Measurements from ENCODE around the gene EIF5A2.

Gene EIF5A2

DNA sequence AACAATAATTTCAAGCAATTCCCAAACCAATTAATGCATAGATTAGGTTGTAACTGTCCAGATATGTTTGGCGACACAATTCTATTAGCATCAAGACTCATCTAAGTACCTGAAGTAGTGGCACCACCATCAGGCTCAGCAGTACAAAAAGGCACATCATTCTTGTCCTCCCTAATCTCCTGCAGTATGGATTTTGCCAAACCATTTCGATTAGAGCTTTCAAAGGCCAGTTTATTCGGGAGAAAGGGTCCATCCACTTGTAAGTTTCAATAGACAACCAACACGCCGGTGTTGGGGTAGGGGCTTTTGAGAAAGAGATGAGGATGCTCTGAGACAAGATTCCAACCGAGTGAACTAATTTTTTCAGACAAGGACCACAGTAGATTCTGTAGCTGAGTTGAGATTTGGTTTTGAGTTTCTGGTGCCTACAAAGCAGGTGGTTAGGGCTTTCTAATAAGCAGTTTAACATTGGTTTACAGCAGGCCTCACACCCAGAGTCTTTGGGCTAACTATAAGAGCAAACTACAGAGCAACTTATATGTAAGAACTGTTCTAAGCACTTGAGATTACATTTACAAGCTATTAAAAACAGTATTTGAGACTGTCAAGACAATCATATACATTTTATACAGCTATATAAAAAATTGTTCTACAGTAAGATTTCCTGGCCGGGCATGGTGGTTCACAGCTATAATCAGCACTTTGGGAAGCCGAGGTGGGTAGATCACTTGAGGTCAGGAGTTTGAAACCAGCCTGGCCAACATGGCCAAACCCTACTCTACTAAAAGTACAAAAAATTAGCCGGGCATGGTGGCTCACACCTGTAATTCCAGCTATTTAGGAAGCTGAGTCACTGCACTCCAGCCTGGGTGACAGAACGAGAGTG lies 43.0 kb downstream of the EIF5A2 start:
- no peak overlapping the region for H3K4me3 ChIP-seq (replicated peaks; ENCODE audit: low read depth, low read length)
- no peak for DNase-seq (ENCODE audit: low read depth)
- TF ChIP-seq, protein P1, sequence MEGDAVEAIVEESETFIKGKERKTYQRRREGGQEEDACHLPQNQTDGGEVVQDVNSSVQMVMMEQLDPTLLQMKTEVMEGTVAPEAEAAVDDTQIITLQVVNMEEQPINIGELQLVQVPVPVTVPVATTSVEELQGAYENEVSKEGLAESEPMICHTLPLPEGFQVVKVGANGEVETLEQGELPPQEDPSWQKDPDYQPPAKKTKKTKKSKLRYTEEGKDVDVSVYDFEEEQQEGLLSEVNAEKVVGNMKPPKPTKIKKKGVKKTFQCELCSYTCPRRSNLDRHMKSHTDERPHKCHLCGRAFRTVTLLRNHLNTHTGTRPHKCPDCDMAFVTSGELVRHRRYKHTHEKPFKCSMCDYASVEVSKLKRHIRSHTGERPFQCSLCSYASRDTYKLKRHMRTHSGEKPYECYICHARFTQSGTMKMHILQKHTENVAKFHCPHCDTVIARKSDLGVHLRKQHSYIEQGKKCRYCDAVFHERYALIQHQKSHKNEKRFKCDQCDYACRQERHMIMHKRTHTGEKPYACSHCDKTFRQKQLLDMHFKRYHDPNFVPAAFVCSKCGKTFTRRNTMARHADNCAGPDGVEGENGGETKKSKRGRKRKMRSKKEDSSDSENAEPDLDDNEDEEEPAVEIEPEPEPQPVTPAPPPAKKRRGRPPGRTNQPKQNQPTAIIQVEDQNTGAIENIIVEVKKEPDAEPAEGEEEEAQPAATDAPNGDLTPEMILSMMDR (IDR thresholded peaks at IDR 0.05; ENCODE audit: low read length, missing control alignments) = no peak

DNA sequence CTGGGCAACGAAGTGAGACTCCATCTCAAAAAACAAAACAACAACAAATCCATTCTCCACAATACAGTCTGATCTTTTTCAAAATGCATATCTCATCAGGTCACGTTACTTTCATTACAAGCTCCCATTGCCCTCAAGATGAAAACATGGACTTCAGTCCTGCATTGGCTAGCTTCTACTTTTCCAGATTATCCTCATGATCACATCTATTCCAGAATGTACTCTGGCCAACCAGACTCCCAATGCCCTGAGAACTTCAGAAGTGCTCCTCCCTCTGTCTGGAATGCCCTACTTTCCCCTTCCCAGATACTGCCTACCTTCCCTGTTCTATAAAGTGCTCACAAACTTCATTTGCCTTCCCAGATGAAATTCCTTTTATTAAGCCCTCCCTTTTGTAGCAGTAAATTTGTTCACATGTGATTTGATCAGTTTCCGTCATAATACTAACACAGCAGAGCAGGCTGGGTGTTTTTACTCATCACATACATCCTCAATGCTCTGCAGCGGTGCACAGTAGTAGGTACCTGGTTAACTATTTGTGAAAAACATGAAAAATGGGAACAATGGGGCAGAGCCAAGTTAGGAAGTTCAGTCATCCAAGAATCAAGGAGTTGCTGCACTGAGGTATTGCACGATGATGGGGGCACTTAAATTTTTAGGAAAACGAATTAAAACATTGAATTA lies 43.8 kb downstream of the EIF5A2 start:
- DNase-seq (ENCODE audit: low read depth) = no peak
- TF ChIP-seq, protein P1 (IDR thresholded peaks at IDR 0.05; ENCODE audit: low read length, missing control alignments) = no peak
- H3K4me3 ChIP-seq (replicated peaks; ENCODE audit: low read depth, low read length) = no peak overlapping the region

DNA sequence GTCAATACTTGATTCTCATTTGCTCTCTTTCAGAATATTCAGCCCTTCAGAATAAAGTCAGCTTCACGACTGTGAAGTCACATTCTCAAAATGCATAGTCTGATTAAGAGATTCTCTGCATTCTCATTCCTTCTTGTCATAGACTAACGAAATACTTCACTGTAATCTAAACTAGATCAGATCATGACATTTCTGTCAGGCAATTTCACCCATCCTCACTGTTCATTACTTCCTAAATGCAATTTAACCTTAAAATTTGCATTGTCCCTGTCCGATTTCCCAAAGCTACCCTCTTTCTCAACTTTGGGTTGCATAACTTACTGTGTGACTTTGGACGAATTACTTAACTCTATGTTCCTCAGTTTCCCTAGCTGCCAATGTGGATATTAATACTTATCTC lies 44.6 kb downstream of the EIF5A2 start:
- DNase-seq (ENCODE audit: low read depth) = no peak
- H3K4me3 ChIP-seq (replicated peaks; ENCODE audit: low read depth, low read length) = no peak overlapping the region
- TF ChIP-seq, protein P1 (IDR thresholded peaks at IDR 0.05; ENCODE audit: low read length, missing control alignments) = no peak

DNA sequence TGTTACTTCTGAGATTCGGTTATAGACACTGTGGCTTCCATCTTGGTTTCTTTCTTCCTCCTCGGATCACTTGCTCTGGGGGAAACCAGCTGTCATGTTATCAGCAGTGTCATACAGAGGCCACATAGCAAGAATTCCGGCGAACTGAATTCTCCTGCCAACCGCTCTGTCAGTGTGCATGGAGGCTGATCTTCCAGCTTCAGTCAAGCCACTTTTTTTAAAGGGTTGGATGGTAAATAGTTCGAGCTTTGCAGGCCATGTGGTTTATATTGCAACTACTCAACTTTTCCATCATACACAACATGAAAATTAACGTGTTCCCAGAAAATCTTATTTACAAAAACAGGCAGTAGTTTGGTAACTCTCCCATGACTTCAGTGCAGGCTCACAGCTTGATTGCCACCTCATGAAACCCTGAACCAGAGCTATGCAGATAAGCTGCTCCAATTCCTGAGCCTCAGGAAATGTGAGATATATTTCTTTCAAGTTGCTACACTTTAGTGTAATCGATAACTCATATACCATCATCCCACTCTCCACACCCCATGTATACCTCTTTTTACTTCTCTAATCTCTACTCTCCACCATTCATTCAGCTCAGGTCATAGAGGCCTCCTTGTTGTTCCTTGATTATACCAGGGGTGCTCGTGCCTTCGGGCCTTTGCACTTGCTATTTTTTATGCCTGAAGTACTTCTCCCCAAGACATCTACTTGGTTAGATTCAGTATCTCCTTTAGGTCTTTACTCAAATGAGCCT lies 45.6 kb downstream of the EIF5A2 start:
- TF ChIP-seq, protein P1 (IDR thresholded peaks at IDR 0.05; ENCODE audit: low read length, missing control alignments) = no peak
- peak; percentile 55 for DNase-seq (ENCODE audit: low read depth)
- H3K4me3 ChIP-seq (replicated peaks; ENCODE audit: low read depth, low read length) = no peak overlapping the region

DNA sequence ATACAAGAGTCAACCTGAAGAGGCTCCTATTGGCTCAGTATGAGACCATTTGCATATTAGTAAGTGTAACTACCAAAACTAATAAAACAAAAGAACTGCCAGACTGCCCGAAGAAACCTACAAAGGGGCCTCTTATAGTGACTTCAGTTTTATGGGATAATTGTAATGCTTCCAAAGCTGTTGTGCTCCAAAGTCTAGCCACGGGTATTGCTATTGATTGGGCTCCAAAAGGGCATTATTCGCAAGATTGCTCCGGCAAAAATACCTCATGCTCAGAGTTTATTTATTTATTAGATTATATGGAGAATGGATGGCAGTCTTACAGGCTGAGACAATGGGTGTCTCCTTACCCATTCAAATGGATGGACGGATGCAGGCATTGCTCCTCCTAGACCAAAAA lies 49.8 kb downstream of the EIF5A2 start:
- no peak overlapping the region for H3K4me3 ChIP-seq (replicated peaks; ENCODE audit: low read depth, low read length)
- TF ChIP-seq, protein P1 (IDR thresholded peaks at IDR 0.05; ENCODE audit: low read length, missing control alignments) = no peak
- DNase-seq (ENCODE audit: low read depth) = no peak

DNA sequence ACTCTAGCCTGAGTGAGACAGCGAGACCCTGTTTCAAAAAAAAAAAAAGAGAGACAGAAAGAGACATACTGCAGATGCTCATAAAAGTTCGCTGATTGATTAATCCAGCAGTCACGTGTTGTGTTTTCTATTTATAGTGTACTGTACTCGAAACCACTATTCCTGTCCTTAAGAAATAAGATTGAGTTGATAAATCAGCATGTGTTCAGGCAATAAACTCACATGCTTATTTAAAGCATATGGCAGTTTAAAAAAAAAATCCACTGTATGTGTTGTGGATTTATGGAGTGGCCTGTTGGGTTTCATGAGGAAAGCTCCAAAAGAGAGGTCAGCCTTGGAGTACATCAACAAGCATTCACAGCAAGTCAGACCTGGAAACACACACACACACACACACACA lies 56.1 kb downstream of the EIF5A2 start:
- H3K4me3 ChIP-seq (replicated peaks; ENCODE audit: low read depth, low read length) = no peak overlapping the region
- DNase-seq (ENCODE audit: low read depth) = no peak
- TF ChIP-seq, protein P1 (IDR thresholded peaks at IDR 0.05; ENCODE audit: low read length, missing control alignments) = no peak
